ENCODE data around the gene GIGYF2. TPM values are rescaled to one million over a fixed set of nuclear protein-coding genes. Genes with fewer than 3 reads are reported as not detected.
"Not testable (repeated sequence)": the region's sequence is repeated elsewhere in the genome, so short reads cannot be mapped to it uniquely, and the experiment has no call there.

GIGYF2 gene
- total and polyA plus RNA-seq, 2 of the 4 experiments (the other 2 are of a cell fraction), result 14.7 to 66.0 TPM

DNA sequence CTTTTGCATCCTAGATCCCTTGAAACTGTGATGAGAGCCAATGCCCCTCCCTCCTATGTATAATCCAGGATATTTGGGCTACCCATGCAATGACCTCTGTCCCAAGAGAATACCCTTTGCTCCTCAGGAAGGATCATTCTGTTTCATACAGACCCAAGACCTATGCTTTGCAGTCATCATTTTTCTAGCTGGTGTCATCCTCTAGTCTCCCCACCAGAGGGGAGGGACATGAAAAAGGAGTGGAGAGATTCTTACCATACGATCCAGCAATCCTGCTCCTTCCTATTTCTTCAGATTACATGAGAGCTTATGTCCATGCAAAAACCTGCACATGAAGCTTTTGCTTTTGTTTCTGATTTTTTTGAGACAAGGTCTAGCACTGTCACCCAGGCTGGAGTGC lies 13.8 kb upstream of the GIGYF2 start:
- Histone ChIP-seq H4K20me1 (ENCODE audit: insufficient read depth, low read length) (no peaks in the 10 kb centered on the region), H3K14ac (replicated peaks; ENCODE audit: low read depth, low read length) (no peak overlapping the region), H3K27ac (ENCODE audit: insufficient read depth, low read length) (no peak overlapping the region), H3K79me1 (ENCODE audit: low read depth in 1 of 2, low read length in 2 of 2) (no peaks in the 10 kb centered on the region), H2BK15ac (ENCODE audit: low read depth, low read length) (no peak overlapping the region), H3K4me3 (ENCODE audit: insufficient read depth, low read depth, low read length) (no peak overlapping the region), H4K91ac (ENCODE audit: insufficient read depth, low read depth, low read length) (no peak overlapping the region), H2AK9ac (replicated peaks; ENCODE audit: low read depth, low read length, poor library complexity) (no peak overlapping the region), H2AFZ (replicated peaks; ENCODE audit: low read length, poor library complexity) (no peak overlapping the region), H2BK5ac (ENCODE audit: low read depth, low read length, poor library complexity, severe bottlenecking) (no peak overlapping the region), H3K23ac (ENCODE audit: low read depth, low read length) (no peak overlapping the region), H3K36me3 (ENCODE audit: control insufficient read depth, insufficient read depth, low read length) (no peaks in the 10 kb centered on the region), H3K4me1 (ENCODE audit: control insufficient read depth, insufficient read depth, low read length) (no peaks in the 10 kb centered on the region), H2BK120ac (ENCODE audit: low read depth, low read length) (no peak overlapping the region), H3K18ac (ENCODE audit: low read depth, low read length) (no peak overlapping the region), H2AK5ac (ENCODE audit: low read depth, low read length) (no peak overlapping the region), H4K5ac (ENCODE audit: low read depth, low read length) (no peak overlapping the region), H3K56ac (ENCODE audit: extremely low read depth, insufficient read depth, low read length) (no peak overlapping the region), H2BK20ac (ENCODE audit: low read depth, low read length) (no peak overlapping the region), H3K9me1 (ENCODE audit: insufficient read depth, low read length) (no peaks in the 10 kb centered on the region), H3K4me2 (ENCODE audit: low read depth, low read length) (no peak overlapping the region), H3K9me3 (ENCODE audit: control insufficient read depth, insufficient read depth, low read length) (no peaks in the 10 kb centered on the region), H4K8ac (ENCODE audit: low read depth in 2 of 2, low read length in 2 of 2) (no peak overlapping the region), H3K9ac (ENCODE audit: low read depth, low read length) (no peak overlapping the region), H3K4ac (ENCODE audit: low read depth, low read length) (no peak overlapping the region), H3K27me3 (ENCODE audit: control insufficient read depth, insufficient read depth, low read length) (peaks cover 22% of the 10 kb centered on the region)
- in situ Hi-C loops (cut with MboI; ENCODE audit: low sequenced_read_pairs) (no loop called here), intact Hi-C loops (cut with micrococcal nuclease) (no loop called here), dilution Hi-C loops (cut with HindIII; ENCODE audit: low sequenced_read_pairs, unreplicated experiment) (no loop called here)
- BruUV-seq (replicated peaks), result no TSS peak
- ChIA-PET POLR2A (ENCODE audit: unreplicated experiment) (no interaction called here), CTCF (interaction anchor here (0.6 kb wide), 1 partner anchor 15 kb away, joined by 4 read pairs; no protein-coding TSS in a partner anchor)
- no CpG with 5 or more reads among the region's 1 CpG for WGBS, 2 experiments (ENCODE audit: extremely low coverage in 2 of 2, insufficient read length in 1 of 2)
- TF ChIP-seq MXI1 (IDR thresholded peaks at IDR 0.05; ENCODE audit: borderline replicate concordance, low read depth, low read length) (no peak), MAFK (IDR thresholded peaks at IDR 0.05; ENCODE audit: low read depth, low read length) (no peak), RCOR1 (IDR thresholded peaks at IDR 0.05; ENCODE audit: insufficient replicate concordance, low read length) (no peak), SMC3 (IDR thresholded peaks at IDR 0.05; ENCODE audit: low read depth, low read length) (no peak), CHD1 (IDR thresholded peaks at IDR 0.05; ENCODE audit: low read depth, low read length) (no peak), CEBPB (IDR thresholded peaks at IDR 0.05; ENCODE audit: low read depth, low read length) (no peak)
- DNase-seq (no peak), ATAC-seq (ENCODE audit: low read depth) (no peak)

GRCh38 chr2:232685391-232685790 lies 11.7 kb upstream of the GIGYF2 start:
- H2BK20ac ChIP-seq (ENCODE audit: low read depth, low read length); in situ Hi-C loops (cut with MboI; ENCODE audit: low sequenced_read_pairs); H3K23ac ChIP-seq (ENCODE audit: low read depth, low read length); H3K4ac ChIP-seq (ENCODE audit: low read depth, low read length); H4K5ac ChIP-seq (ENCODE audit: low read depth, low read length); H2AK9ac ChIP-seq (replicated peaks; ENCODE audit: low read depth, low read length, poor library complexity); H3K14ac ChIP-seq (replicated peaks; ENCODE audit: low read depth, low read length); H2AFZ ChIP-seq (replicated peaks; ENCODE audit: low read length, poor library complexity); H4K8ac ChIP-seq (ENCODE audit: low read depth in 2 of 2, low read length in 2 of 2); H3K4me3 ChIP-seq (ENCODE audit: insufficient read depth, low read depth, low read length); H3K36me3 ChIP-seq (ENCODE audit: control insufficient read depth, insufficient read depth, low read length); H3K9me3 ChIP-seq (ENCODE audit: control insufficient read depth, insufficient read depth, low read length); H2BK15ac ChIP-seq (ENCODE audit: low read depth, low read length); H3K4me1 ChIP-seq (ENCODE audit: control insufficient read depth, insufficient read depth, low read length); H3K4me2 ChIP-seq (ENCODE audit: low read depth, low read length); H4K20me1 ChIP-seq (ENCODE audit: insufficient read depth, low read length); H3K9me1 ChIP-seq (ENCODE audit: insufficient read depth, low read length); H3K18ac ChIP-seq (ENCODE audit: low read depth, low read length); H2BK5ac ChIP-seq (ENCODE audit: low read depth, low read length, poor library complexity, severe bottlenecking); H2AK5ac ChIP-seq (ENCODE audit: low read depth, low read length); DNase-seq; H3K56ac ChIP-seq (ENCODE audit: extremely low read depth, insufficient read depth, low read length); CTCF ChIA-PET; dilution Hi-C loops (cut with HindIII; ENCODE audit: low sequenced_read_pairs, unreplicated experiment); H4K91ac ChIP-seq (ENCODE audit: insufficient read depth, low read depth, low read length); H3K79me1 ChIP-seq (ENCODE audit: low read depth in 1 of 2, low read length in 2 of 2); H3K9ac ChIP-seq (ENCODE audit: low read depth, low read length); H2BK120ac ChIP-seq (ENCODE audit: low read depth, low read length); H3K27ac ChIP-seq (ENCODE audit: insufficient read depth, low read length); POLR2A ChIA-PET (ENCODE audit: unreplicated experiment); ATAC-seq (ENCODE audit: low read depth); BruUV-seq (replicated peaks); intact Hi-C loops (cut with micrococcal nuclease): not testable (repeated sequence)
- WGBS, 2 experiments (ENCODE audit: extremely low coverage in 2 of 2, insufficient read length in 1 of 2), result 60% methylated on average over 1 of the region's 6 CpGs; no CpG with 5 or more reads in 1 of the 2 experiments
- H3K27me3 ChIP-seq (ENCODE audit: control insufficient read depth, insufficient read depth, low read length), result peaks cover 22% of the 10 kb centered on the region

Data from IMR-90 (cell line).